ENCODE measurements around the gene BHMT2. TPM values are rescaled to one million over a fixed set of nuclear protein-coding genes. Genes with fewer than 3 reads are reported as not detected.

BHMT2 gene
- total RNA-seq, 1 donor from 2014 or later = 2.9 TPM

GRCh38 chr5:79077680-79078365 is 8.3 kb downstream of the BHMT2 start:
- DNase-seq (ENCODE audit: low read depth) = no peak
- H3K4me3 ChIP-seq (ENCODE audit: low read depth, low read length) = no peak overlapping the region
- TF ChIP-seq CTCF (conservative IDR thresholded peaks at IDR 0.05; ENCODE audit: low read depth, low read length) = no peak

- no peak for TF ChIP-seq CTCF (conservative IDR thresholded peaks at IDR 0.05; ENCODE audit: low read depth, low read length)
- DNase-seq (ENCODE audit: low read depth) = no peak
- H3K4me3 ChIP-seq (ENCODE audit: low read depth, low read length) = no peak overlapping the region
Measured at GRCh38 chr5:79080804-79081203, 11.2 kb downstream of the BHMT2 start.

GRCh38 chr5:79081779-79082178 is 12.2 kb downstream of the BHMT2 start:
- DNase-seq (ENCODE audit: low read depth) = no peak
- no peak for TF ChIP-seq CTCF (conservative IDR thresholded peaks at IDR 0.05; ENCODE audit: low read depth, low read length)
- H3K4me3 ChIP-seq (ENCODE audit: low read depth, low read length) = no peak overlapping the region

- no peak for DNase-seq (ENCODE audit: low read depth)
- TF ChIP-seq CTCF (conservative IDR thresholded peaks at IDR 0.05; ENCODE audit: low read depth, low read length) = no peak
- H3K4me3 ChIP-seq (ENCODE audit: low read depth, low read length) = no peak overlapping the region
Measured at GRCh38 chr5:79086116-79086515, 16.5 kb downstream of the BHMT2 start.

- TF ChIP-seq CTCF (conservative IDR thresholded peaks at IDR 0.05; ENCODE audit: low read depth, low read length) = no peak
- H3K4me3 ChIP-seq (ENCODE audit: low read depth, low read length) = no peak overlapping the region
- DNase-seq (ENCODE audit: low read depth) = no peak
Measured at GRCh38 chr5:79088507-79088906, 18.9 kb downstream of the BHMT2 start.

GRCh38 chr5:79091064-79091463 is 21.5 kb downstream of the BHMT2 start:
- no peak for DNase-seq (ENCODE audit: low read depth)
- no peak overlapping the region for H3K4me3 ChIP-seq (ENCODE audit: low read depth, low read length)
- no peak for TF ChIP-seq CTCF (conservative IDR thresholded peaks at IDR 0.05; ENCODE audit: low read depth, low read length)

- no peak for DNase-seq (ENCODE audit: low read depth)
- H3K4me3 ChIP-seq (ENCODE audit: low read depth, low read length) = no peak overlapping the region
- TF ChIP-seq CTCF (conservative IDR thresholded peaks at IDR 0.05; ENCODE audit: low read depth, low read length) = no peak
Measured at GRCh38 chr5:79093762-79094161, 24.2 kb downstream of the BHMT2 start.
